NCI-H446 (cell line): ENCODE data around the gene USP17L24.
"Not testable (repeated sequence)": the region's sequence is repeated elsewhere in the genome, so short reads cannot be mapped to it uniquely, and the experiment has no call there.

ENCODE experiments used
- DNase-seq, 2 experiments: peaks; one replicate each; lab custom pipeline; 2025; lab: John Stamatoyannopoulos, UW

The USP17L24 gene, protein sequence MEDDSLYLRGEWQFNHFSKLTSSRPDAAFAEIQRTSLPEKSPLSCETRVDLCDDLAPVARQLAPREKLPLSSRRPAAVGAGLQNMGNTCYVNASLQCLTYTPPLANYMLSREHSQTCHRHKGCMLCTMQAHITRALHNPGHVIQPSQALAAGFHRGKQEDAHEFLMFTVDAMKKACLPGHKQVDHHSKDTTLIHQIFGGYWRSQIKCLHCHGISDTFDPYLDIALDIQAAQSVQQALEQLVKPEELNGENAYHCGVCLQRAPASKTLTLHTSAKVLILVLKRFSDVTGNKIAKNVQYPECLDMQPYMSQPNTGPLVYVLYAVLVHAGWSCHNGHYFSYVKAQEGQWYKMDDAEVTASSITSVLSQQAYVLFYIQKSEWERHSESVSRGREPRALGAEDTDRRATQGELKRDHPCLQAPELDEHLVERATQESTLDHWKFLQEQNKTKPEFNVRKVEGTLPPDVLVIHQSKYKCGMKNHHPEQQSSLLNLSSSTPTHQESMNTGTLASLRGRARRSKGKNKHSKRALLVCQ

GRCh38 chr4:9324865-9325264 lies at the start of gene USP17L24:
Gene USP17L24, plus strand, starts transcription at chr4:9325165. Its CDS starts 0 bp downstream, at chr4:9325165.
- not testable (repeated sequence) for DNase-seq

DNA sequence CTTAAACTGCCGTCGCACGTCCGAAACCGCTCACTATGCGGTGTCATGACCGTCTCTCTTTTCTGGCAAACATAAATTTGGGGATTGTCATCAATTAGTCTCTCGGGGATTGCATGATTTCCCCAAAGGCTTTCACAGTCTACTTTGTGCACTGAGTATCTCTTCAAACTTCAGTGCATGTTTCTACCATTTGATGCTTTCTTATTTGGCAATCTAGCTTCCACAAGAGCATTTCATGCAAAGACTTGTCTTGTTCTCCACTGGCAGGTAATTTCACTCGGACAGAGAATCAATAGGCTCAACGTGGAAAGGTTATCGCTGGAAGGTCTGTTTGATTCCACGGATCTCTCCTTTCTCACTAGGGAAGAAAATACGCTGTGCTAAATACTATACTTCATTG lies 774 bp upstream of the USP17L24 start:
- DNase-seq = not testable (repeated sequence)

DNA sequence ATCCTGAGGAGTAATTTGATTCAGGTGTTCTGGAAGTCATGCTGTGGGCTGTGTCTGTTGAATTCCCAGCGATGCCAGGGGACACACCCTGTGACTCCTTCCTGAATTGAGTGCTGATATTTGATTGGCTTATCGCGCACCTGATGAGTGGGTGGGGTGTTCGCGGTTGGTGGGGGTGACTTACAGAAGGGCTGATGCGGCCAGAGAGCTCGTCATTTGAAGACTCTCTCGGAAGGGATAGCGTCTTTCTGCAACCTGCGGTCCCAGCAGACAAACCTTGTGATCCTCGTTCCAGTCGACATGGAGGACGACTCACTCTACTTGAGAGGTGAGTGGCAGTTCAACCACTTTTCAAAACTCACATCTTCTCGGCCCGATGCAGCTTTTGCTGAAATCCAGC lies 4.6 kb downstream of the USP17L24 start, which contains the start of gene USP17L25:
USP17L25 (plus strand) TSS at position 301 of the 400 bp plus-strand sequence; CDS start at position 301, 0 bp downstream.
- not testable (repeated sequence) for DNase-seq

- not testable (repeated sequence) for DNase-seq
Measured at GRCh38 chr4:9334358-9334757, 9.4 kb downstream of the USP17L24 start, which contains the start of gene USP17L26. Gene USP17L26, plus strand, starts transcription at chr4:9334658. Its CDS starts 0 bp downstream, at chr4:9334658.

DNA sequence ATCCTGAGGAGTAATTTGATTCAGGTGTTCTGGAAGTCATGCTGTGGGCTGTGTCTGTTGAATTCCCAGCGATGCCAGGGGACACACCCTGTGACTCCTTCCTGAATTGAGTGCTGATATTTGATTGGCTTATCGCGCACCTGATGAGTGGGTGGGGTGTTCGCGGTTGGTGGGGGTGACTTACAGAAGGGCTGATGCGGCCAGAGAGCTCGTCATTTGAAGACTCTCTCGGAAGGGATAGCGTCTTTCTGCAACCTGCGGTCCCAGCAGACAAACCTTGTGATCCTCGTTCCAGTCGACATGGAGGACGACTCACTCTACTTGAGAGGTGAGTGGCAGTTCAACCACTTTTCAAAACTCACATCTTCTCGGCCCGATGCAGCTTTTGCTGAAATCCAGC lies 14.1 kb downstream of the USP17L24 start, which contains the start of gene USP17L5:
USP17L5 (plus strand) TSS at position 301 of the 400 bp plus-strand sequence; CDS start at position 301, 0 bp downstream.
- DNase-seq = not testable (repeated sequence)

DNA sequence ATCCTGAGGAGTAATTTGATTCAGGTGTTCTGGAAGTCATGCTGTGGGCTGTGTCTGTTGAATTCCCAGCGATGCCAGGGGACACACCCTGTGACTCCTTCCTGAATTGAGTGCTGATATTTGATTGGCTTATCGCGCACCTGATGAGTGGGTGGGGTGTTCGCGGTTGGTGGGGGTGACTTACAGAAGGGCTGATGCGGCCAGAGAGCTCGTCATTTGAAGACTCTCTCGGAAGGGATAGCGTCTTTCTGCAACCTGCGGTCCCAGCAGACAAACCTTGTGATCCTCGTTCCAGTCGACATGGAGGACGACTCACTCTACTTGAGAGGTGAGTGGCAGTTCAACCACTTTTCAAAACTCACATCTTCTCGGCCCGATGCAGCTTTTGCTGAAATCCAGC lies 18.9 kb downstream of the USP17L24 start, which contains the start of gene USP17L27:
USP17L27 (plus strand) TSS at position 301 of the 400 bp plus-strand sequence; CDS start at position 301, 0 bp downstream.
- DNase-seq = not testable (repeated sequence)

DNA sequence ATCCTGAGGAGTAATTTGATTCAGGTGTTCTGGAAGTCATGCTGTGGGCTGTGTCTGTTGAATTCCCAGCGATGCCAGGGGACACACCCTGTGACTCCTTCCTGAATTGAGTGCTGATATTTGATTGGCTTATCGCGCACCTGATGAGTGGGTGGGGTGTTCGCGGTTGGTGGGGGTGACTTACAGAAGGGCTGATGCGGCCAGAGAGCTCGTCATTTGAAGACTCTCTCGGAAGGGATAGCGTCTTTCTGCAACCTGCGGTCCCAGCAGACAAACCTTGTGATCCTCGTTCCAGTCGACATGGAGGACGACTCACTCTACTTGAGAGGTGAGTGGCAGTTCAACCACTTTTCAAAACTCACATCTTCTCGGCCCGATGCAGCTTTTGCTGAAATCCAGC lies 23.6 kb downstream of the USP17L24 start, which contains the start of gene USP17L28:
USP17L28 (plus strand) TSS at position 301 of the 400 bp plus-strand sequence; CDS start at position 301, 0 bp downstream.
- DNase-seq = not testable (repeated sequence)

- not testable (repeated sequence) for DNase-seq
Measured at GRCh38 chr4:9350866-9351265, 25.9 kb downstream of the USP17L24 start.

DNA sequence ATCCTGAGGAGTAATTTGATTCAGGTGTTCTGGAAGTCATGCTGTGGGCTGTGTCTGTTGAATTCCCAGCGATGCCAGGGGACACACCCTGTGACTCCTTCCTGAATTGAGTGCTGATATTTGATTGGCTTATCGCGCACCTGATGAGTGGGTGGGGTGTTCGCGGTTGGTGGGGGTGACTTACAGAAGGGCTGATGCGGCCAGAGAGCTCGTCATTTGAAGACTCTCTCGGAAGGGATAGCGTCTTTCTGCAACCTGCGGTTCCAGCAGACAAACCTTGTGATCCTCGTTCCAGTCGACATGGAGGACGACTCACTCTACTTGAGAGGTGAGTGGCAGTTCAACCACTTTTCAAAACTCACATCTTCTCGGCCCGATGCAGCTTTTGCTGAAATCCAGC lies 28.4 kb downstream of the USP17L24 start, which contains the start of gene USP17L29:
USP17L29 (plus strand) TSS at position 301 of the 400 bp plus-strand sequence; CDS start at position 301, 0 bp downstream.
- not testable (repeated sequence) for DNase-seq

- DNase-seq = not testable (repeated sequence)
Measured at GRCh38 chr4:9362829-9363228, 37.9 kb downstream of the USP17L24 start, which contains the start of gene USP17L30. Gene USP17L30, plus strand, starts transcription at chr4:9363129. Its CDS starts 0 bp downstream, at chr4:9363129.
